SK-N-SH treated with all-trans-retinoic acid at 6 μM for 48 hours (cell line): ENCODE results near the gene SNHG17.
"Not testable (repeated sequence)": the region's sequence is repeated elsewhere in the genome, so short reads cannot be mapped to it uniquely, and the experiment has no call there.

Experiments
- ATAC-seq: fragments of 200-7000 bp; cut with Tn5 transposase; 3 replicates; pipeline ENCODE4 v1.9.1; 2020; ENCODE audit warnings: mild to moderate bottlenecking, moderate library complexity
- ARNTL ChIP-seq: fragments of 450-650 bp; formaldehyde crosslinking; IDR thresholded peaks from 2 replicates; pipeline ENCODE4 v1.5.0; 2020; ENCODE audit warnings: low read depth, mild to moderate bottlenecking, moderate library complexity, borderline replicate concordance
- BACH2 ChIP-seq: fragments of 250-450 bp; sonication (Bioruptor Pico); IDR thresholded peaks from 2 replicates; pipeline ENCODE4 v1.9.0; 2021; ENCODE audit warnings: mild to moderate bottlenecking, borderline replicate concordance
- CREB5 ChIP-seq: fragments of 250-450 bp; sonication (Bioruptor Pico); IDR thresholded peaks from 2 replicates; pipeline ENCODE4 v1.5.1; 2020; ENCODE audit warnings: low read depth, mild to moderate bottlenecking, moderate library complexity
- CSDC2 ChIP-seq: fragments of 250-450 bp; sonication (Bioruptor Pico); IDR thresholded peaks from 2 replicates; pipeline ENCODE4 v1.5.0; 2020; ENCODE audit warnings: mild to moderate bottlenecking, moderate library complexity
- ESRRG ChIP-seq: fragments of 250-450 bp; sonication (Bioruptor Pico); IDR thresholded peaks from 2 replicates; pipeline ENCODE4 v1.6.1; 2021; ENCODE audit warnings: mild to moderate bottlenecking
- GLIS3 ChIP-seq: fragments of 250-450 bp; sonication (Bioruptor Pico); IDR thresholded peaks from 2 replicates; pipeline ENCODE4 v1.5.0; 2020; ENCODE audit warnings: mild to moderate bottlenecking, moderate library complexity
- ISL1 ChIP-seq: fragments of 250-450 bp; sonication (Bioruptor Pico); IDR thresholded peaks from 2 replicates; pipeline ENCODE4 v2.1.2; 2022; ENCODE audit warnings: mild to moderate bottlenecking, moderate library complexity
- OSR1 ChIP-seq: fragments of 250-450 bp; sonication (Bioruptor Pico); IDR thresholded peaks from 2 replicates; pipeline ENCODE4 v1.8.0; 2022; ENCODE audit warnings: moderate library complexity, mild to moderate bottlenecking, inconsistent platforms
- PPARA ChIP-seq: fragments of 250-450 bp; sonication (Bioruptor Pico); IDR thresholded peaks from 2 replicates; pipeline ENCODE4 v1.5.0; 2020; ENCODE audit warnings: mild to moderate bottlenecking, borderline replicate concordance
- RARB ChIP-seq: fragments of 250-450 bp; sonication (Bioruptor Pico); IDR thresholded peaks from 2 replicates; pipeline ENCODE4 v1.8.0; 2021; ENCODE audit warnings: mild to moderate bottlenecking, moderate library complexity
- SNAI2 ChIP-seq: fragments of 250-450 bp; sonication (Bioruptor Pico); IDR thresholded peaks from 2 replicates; pipeline ENCODE4 v1.5.0; 2020; ENCODE audit warnings: mild to moderate bottlenecking, moderate library complexity
- TOX ChIP-seq: fragments of 250-450 bp; sonication (Bioruptor Pico); IDR thresholded peaks from 2 replicates; pipeline ENCODE4 v1.8.0; 2021; ENCODE audit warnings: mild to moderate bottlenecking, moderate library complexity, borderline replicate concordance
- ZC3H10 ChIP-seq: fragments of 250-450 bp; sonication (Bioruptor Pico); IDR thresholded peaks from 2 replicates; pipeline ENCODE4 v1.5.1; 2021; ENCODE audit warnings: mild to moderate bottlenecking, moderate library complexity
- ZFP3 ChIP-seq: fragments of 250-450 bp; sonication (Bioruptor Pico); IDR thresholded peaks from 2 replicates; pipeline ENCODE4 v1.5.0; 2020; ENCODE audit warnings: mild to moderate bottlenecking, moderate library complexity
- ZFP30 ChIP-seq: fragments of 450-650 bp; formaldehyde crosslinking; IDR thresholded peaks from 2 replicates; pipeline ENCODE4 v1.5.0; 2022; ENCODE audit warnings: mild to moderate bottlenecking, moderate library complexity
- TF ChIP-seq, protein P1 (sequence below): fragments of 250-450 bp; sonication (Bioruptor Pico); IDR thresholded peaks from 2 replicates; pipeline ENCODE4 v1.5.0; 2020; ENCODE audit warnings: mild to moderate bottlenecking, moderate library complexity
- TF ChIP-seq, protein P2 (sequence below): fragments of 250-450 bp; sonication (Bioruptor Pico); IDR thresholded peaks from 2 replicates; pipeline ENCODE4 v1.8.0; 2020; ENCODE audit warnings: mild to moderate bottlenecking, moderate library complexity, borderline replicate concordance
- TF ChIP-seq, protein P3 (sequence below): fragments of 250-450 bp; sonication (Bioruptor Pico); IDR thresholded peaks from 2 replicates; pipeline ENCODE4 v1.8.0; 2021; ENCODE audit warnings: low read depth, mild to moderate bottlenecking, moderate library complexity, borderline replicate concordance

The SNHG17 gene

DNA sequence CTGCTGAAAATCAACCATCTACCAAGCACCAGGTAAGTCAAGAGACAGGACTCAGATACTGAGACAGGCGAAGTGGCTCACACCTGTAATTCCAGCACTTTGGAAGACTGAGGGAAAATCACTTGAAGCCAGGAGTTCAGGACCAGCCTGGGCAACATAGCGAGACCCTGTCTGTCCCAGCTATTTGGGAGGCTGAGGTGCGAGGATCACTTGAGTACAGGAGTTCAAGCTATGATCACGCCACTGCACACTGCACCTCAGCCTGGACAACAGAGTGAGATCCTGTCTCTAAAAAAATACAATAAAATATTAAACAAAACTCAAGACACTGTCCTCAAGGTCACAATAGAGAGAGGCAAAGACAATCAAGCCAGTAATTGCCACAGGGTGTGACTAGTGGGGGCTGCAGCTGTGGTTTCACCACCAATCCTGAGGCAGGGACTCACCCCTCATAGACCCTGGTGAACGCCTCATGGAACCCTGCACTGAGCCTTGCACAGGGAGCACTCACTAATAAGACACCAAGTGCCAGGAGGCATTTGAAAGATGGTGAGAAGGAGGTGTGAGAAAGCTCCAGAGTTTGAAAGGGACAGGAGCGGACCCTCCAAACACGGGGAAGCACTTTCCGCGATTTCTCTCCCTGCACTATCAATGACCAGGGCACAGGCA, 1.7 kb downstream of the SNHG17 start:
- no peak for ATAC-seq
- TF ChIP-seq RARB (no peak), ESRRG (CRISPR knock-in tag) (no peak), ZFP3 (CRISPR knock-in tag) (no peak), ZFP30 (CRISPR knock-in tag) (no peak), ISL1 (no peak), GLIS3 (CRISPR knock-in tag) (no peak), OSR1 (no peak), BACH2 (CRISPR knock-in tag) (no peak), PPARA (CRISPR knock-in tag) (no peak), CREB5 (no peak), CSDC2 (CRISPR knock-in tag) (no peak), TOX (CRISPR knock-in tag) (no peak), ZC3H10 (no peak)
- TF ChIP-seq, protein P1, sequence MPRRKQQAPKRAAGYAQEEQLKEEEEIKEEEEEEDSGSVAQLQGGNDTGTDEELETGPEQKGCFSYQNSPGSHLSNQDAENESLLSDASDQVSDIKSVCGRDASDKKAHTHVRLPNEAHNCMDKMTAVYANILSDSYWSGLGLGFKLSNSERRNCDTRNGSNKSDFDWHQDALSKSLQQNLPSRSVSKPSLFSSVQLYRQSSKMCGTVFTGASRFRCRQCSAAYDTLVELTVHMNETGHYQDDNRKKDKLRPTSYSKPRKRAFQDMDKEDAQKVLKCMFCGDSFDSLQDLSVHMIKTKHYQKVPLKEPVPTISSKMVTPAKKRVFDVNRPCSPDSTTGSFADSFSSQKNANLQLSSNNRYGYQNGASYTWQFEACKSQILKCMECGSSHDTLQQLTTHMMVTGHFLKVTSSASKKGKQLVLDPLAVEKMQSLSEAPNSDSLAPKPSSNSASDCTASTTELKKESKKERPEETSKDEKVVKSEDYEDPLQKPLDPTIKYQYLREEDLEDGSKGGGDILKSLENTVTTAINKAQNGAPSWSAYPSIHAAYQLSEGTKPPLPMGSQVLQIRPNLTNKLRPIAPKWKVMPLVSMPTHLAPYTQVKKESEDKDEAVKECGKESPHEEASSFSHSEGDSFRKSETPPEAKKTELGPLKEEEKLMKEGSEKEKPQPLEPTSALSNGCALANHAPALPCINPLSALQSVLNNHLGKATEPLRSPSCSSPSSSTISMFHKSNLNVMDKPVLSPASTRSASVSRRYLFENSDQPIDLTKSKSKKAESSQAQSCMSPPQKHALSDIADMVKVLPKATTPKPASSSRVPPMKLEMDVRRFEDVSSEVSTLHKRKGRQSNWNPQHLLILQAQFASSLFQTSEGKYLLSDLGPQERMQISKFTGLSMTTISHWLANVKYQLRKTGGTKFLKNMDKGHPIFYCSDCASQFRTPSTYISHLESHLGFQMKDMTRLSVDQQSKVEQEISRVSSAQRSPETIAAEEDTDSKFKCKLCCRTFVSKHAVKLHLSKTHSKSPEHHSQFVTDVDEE (CRISPR knock-in tag) = no peak
- TF ChIP-seq, protein P2, sequence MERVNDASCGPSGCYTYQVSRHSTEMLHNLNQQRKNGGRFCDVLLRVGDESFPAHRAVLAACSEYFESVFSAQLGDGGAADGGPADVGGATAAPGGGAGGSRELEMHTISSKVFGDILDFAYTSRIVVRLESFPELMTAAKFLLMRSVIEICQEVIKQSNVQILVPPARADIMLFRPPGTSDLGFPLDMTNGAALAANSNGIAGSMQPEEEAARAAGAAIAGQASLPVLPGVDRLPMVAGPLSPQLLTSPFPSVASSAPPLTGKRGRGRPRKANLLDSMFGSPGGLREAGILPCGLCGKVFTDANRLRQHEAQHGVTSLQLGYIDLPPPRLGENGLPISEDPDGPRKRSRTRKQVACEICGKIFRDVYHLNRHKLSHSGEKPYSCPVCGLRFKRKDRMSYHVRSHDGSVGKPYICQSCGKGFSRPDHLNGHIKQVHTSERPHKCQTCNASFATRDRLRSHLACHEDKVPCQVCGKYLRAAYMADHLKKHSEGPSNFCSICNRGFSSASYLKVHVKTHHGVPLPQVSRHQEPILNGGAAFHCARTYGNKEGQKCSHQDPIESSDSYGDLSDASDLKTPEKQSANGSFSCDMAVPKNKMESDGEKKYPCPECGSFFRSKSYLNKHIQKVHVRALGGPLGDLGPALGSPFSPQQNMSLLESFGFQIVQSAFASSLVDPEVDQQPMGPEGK (CRISPR knock-in tag) = no peak
- TF ChIP-seq, protein P3, sequence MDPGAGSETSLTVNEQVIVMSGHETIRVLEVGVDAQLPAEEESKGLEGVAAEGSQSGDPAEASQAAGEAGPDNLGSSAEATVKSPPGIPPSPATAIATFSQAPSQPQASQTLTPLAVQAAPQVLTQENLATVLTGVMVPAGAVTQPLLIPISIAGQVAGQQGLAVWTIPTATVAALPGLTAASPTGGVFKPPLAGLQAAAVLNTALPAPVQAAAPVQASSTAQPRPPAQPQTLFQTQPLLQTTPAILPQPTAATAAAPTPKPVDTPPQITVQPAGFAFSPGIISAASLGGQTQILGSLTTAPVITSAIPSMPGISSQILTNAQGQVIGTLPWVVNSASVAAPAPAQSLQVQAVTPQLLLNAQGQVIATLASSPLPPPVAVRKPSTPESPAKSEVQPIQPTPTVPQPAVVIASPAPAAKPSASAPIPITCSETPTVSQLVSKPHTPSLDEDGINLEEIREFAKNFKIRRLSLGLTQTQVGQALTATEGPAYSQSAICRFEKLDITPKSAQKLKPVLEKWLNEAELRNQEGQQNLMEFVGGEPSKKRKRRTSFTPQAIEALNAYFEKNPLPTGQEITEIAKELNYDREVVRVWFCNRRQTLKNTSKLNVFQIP = no peak

- ATAC-seq = not testable (repeated sequence)
Observed at GRCh38 chr20:38432870-38433269, 2.3 kb downstream of the SNHG17 start.

GRCh38 chr20:38432292-38432691, 2.8 kb downstream of the SNHG17 start:
- no peak for ATAC-seq
- TF ChIP-seq, protein P3 = no peak
- no peak for TF ChIP-seq SNAI2 (CRISPR knock-in tag)
- TF ChIP-seq OSR1 = no peak
- no peak for TF ChIP-seq ARNTL (CRISPR knock-in tag)

DNA sequence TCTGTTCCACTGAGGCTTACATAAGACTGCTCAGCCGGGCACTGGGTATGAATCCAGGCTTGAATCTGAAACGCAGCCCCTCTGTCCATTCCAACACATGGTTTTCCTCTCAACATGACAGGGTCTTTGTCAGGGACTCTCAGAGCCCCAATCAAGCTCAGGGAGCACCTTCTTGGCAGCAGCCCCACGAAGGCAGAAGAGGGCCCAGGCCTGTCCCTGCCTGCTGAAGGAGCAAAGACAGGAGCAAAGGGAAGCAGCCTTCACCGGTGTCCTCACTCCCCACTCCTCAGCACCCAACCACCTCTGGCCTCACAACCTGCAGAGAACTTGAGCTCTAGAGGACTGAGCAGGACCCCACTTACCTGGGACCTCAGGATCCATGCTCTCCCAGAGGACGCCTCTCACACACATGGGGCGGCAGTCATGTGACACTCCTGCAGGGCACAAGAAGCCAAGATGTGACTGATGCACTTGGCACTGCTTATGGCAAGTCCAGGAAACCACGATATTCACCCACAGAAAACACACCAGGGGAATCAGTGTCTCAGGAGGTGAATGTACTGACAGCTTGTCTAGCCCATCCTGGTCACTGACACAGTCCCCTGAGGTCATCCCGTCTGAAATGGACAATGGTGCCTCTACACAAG, 4.3 kb downstream of the SNHG17 start:
- TF ChIP-seq ZC3H10 (no peak), ZFP30 (CRISPR knock-in tag) (no peak), TOX (CRISPR knock-in tag) (no peak), ARNTL (CRISPR knock-in tag) (no peak)
- ATAC-seq = no peak
